Peyer's patch (tissue), 4 donors: ENCODE data around the gene DBI. TPM values are rescaled to one million over a fixed set of nuclear protein-coding genes. Genes with fewer than 3 reads are reported as not detected.

Experiments used
- DNase-seq, 3 donors: peaks; one replicate each; pipeline ENCODE4 v3.0.0-alpha.2; 2017 to 2019
- H3K27ac ChIP-seq, 4 donors: fragments of 200-600 bp; sonication (generic); one replicate each; pipeline ENCODE4 v1.5.1; 2016 to 2019
- H3K27me3 ChIP-seq, 2 donors: fragments of 200-600 bp; sonication (generic); one replicate each; pipeline ENCODE4 v1.5.1; 2019
- H3K36me3 ChIP-seq, 3 donors: fragments of 200-600 bp; sonication (generic); one replicate each; pipeline ENCODE4 v1.5.1; 2016 to 2019
- H3K4me1 ChIP-seq, 4 donors: fragments of 200-600 bp; sonication (generic); one replicate each; pipeline ENCODE4 v1.5.1; 2016 to 2019
- H3K4me3 ChIP-seq, 4 donors: fragments of 200-600 bp; sonication (generic); 1 replicate in 3 of 4; 2 replicates in 1 of 4; pipeline ENCODE4 v1.5.1; 2016 to 2019; ENCODE audit warnings: mild to moderate bottlenecking in 1 of 4
- H3K9me3 ChIP-seq, 4 donors: fragments of 200-600 bp; sonication (generic); one replicate each; pipeline ENCODE4 v1.5.1; 2016 to 2019; ENCODE audit warnings: mild to moderate bottlenecking in 1 of 4
- CTCF ChIP-seq, 6 experiments: fragments of 450-650 bp in 4 of 6; fragments of 200-600 bp in 2 of 6; sonication (generic) in 1 of 6; IDR thresholded peaks; one replicate each; pipeline ENCODE4 v1.5.1; 2017 to 2019; ENCODE audit warnings: antibody characterized with exemption in 6 of 6, mild to moderate bottlenecking in 3 of 6, moderate library complexity in 1 of 6
- POLR2A ChIP-seq, 2 donors: fragments of 450-650 bp; IDR thresholded peaks; one replicate each; pipeline ENCODE4 v1.5.1; 2017; ENCODE audit warnings: antibody characterized with exemption in 2 of 2, mild to moderate bottlenecking in 2 of 2, moderate library complexity in 2 of 2
- total RNA-seq, 4 donors: library from RNA; depleted of rRNA; stranded (reverse); fragments of >200 nt; gene quantifications; one replicate each; pipeline ENCODE4 v1.1.0, GENCODE V29; 2016

Gene DBI
- total RNA-seq, 4 donors from 2014 or later = 121 to 237 (median 194) TPM

GRCh38 chr2:119338826-119339561, 27.8 kb upstream of the DBI start:
- no peak for TF ChIP-seq CTCF (IDR thresholded peaks at IDR 0.05)
- Histone ChIP-seq H3K4me1 (no peaks in the 10 kb centered on the region), H3K36me3 (no peaks in the 10 kb centered on the region), H3K9me3 (no peaks in the 10 kb centered on the region), H3K27me3 (no peaks in the 10 kb centered on the region), H3K27ac (peak overlapping the region in 1 of 4 donors; percentile 28), H3K4me3 (no peak overlapping the region)
- peak in 2 of 3 donors; percentile 76 to 83 for DNase-seq

- Histone ChIP-seq H3K27ac (no peak overlapping the region), H3K27me3 (no peaks in the 10 kb centered on the region), H3K4me3 (no peak overlapping the region), H3K4me1 (no peaks in the 10 kb centered on the region), H3K9me3 (no peaks in the 10 kb centered on the region), H3K36me3 (no peaks in the 10 kb centered on the region)
- no peak for TF ChIP-seq POLR2A (IDR thresholded peaks at IDR 0.05)
- no peak for DNase-seq
Measured at GRCh38 chr2:119339562-119339923, 27.2 kb upstream of the DBI start.

DNA sequence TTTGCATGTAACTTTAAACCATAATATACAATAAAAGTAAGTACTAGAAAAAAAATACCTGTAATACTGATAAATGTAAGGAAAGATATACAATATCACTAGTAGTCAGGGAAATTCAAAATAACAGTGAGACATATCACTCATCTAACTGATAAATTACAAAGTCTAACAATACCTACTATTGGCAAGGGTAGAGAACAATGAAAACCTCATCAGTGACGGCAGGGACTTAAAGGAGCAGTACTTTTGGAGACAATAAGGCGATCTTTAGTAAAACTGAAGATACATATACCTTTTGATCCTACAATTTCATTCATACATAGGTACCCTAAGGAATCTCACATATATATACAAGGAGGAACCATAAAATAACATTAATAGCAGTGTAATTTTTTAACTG, 25.1 kb upstream of the DBI start:
- H3K9me3 ChIP-seq = no peaks in the 10 kb centered on the region
- TF ChIP-seq POLR2A (IDR thresholded peaks at IDR 0.05) (no peak), CTCF (IDR thresholded peaks at IDR 0.05) (no peak)
- H3K27me3 ChIP-seq = no peaks in the 10 kb centered on the region
- no peaks in the 10 kb centered on the region for H3K36me3 ChIP-seq
- H3K4me3 ChIP-seq = no peak overlapping the region
- H3K4me1 ChIP-seq = no peaks in the 10 kb centered on the region
- no peak for DNase-seq
- H3K27ac ChIP-seq = no peak overlapping the region

GRCh38 chr2:119349289-119349688, 17.5 kb upstream of the DBI start:
- no peaks in the 10 kb centered on the region for H3K4me1 ChIP-seq
- no peak for DNase-seq
- H3K36me3 ChIP-seq = no peaks in the 10 kb centered on the region
- no peaks in the 10 kb centered on the region for H3K9me3 ChIP-seq
- H3K4me3 ChIP-seq = no peak overlapping the region
- TF ChIP-seq CTCF (IDR thresholded peaks at IDR 0.05) (no peak), POLR2A (IDR thresholded peaks at IDR 0.05) (no peak)
- no peaks in the 10 kb centered on the region for H3K27me3 ChIP-seq
- H3K27ac ChIP-seq = no peak overlapping the region

DNA sequence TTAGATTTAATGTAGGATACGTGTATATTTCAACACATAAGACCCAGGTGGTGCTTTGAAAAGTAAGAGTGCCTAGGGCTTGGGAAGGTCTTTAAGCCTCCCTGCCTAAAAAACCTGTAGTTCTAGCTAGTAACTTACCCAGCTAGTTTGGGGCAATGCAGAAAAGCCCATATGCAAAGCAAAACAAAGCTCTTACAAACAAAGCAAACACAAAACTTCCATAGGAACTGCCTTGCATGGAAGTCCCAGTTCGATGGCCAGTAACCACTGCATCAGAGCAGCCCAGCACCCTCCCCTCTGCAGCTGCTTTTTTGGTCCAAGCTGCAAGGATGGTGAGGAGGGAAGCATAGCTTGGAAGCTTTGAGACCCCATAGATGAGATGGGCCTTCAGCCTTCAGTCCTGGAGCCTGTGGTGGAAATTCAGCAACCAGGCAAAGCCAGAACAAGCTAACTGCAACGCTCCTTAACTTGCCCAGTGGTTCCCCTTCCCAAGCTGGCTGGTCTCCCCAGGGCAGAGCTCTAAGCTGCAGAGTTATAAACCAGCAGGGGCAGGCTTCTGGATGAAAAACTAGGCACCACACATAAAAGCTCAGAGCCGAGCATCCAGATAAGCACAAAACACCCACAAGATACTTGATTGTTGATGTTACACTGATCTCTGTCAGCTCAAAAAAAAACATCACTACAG, 16.3 kb upstream of the DBI start:
- H3K27me3 ChIP-seq = no peaks in the 10 kb centered on the region
- no peak overlapping the region for H3K27ac ChIP-seq
- no peaks in the 10 kb centered on the region for H3K36me3 ChIP-seq
- no peak for DNase-seq
- no peaks in the 10 kb centered on the region for H3K4me1 ChIP-seq
- no peak overlapping the region for H3K4me3 ChIP-seq
- no peak for TF ChIP-seq CTCF (IDR thresholded peaks at IDR 0.05)
- TF ChIP-seq POLR2A (IDR thresholded peaks at IDR 0.05) = no peak
- no peaks in the 10 kb centered on the region for H3K9me3 ChIP-seq

DNA sequence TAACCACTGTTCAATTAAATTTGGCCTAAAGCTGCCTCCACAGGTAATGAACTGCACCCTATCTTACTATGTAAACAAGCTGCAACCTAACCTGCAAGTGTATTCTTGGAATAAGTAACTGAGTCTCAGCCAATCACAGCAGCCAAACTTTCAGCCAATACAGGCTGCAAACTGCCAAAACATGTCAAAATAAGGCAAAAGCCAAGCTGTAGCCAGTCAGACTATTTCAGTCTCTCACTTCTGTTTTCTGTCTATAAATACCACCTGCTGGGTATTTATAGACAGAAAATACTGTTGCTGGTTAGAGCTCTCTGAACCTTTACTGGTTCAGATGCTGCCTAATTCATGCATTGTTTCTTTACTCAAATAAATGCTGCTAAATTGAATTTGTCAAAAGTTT, 14.4 kb upstream of the DBI start:
- Histone ChIP-seq H3K27me3 (no peaks in the 10 kb centered on the region), H3K36me3 (no peaks in the 10 kb centered on the region), H3K9me3 (no peaks in the 10 kb centered on the region), H3K4me1 (no peaks in the 10 kb centered on the region), H3K27ac (no peak overlapping the region), H3K4me3 (no peak overlapping the region)
- no peak for DNase-seq
- no peak for TF ChIP-seq POLR2A (IDR thresholded peaks at IDR 0.05)
- no peak for TF ChIP-seq CTCF (IDR thresholded peaks at IDR 0.05)
